ENCODE data around the gene ERC2.

ERC2 gene

GRCh38 chr3:55570271-55570711 is 898.0 kb downstream of the ERC2 start:
- H3K9ac ChIP-seq (ENCODE audit: low read length): no peak overlapping the region
- H3K9me2 ChIP-seq (ENCODE audit: low read depth, low read length): no peaks in the 10 kb centered on the region
- no peaks in the 10 kb centered on the region; the same call in 1 of the 2 replicates for H3K27me3 ChIP-seq (ENCODE audit: insufficient read depth, low read length)
- H4K20me1 ChIP-seq (ENCODE audit: insufficient read depth, low read length): no peaks in the 10 kb centered on the region
- H2AFZ ChIP-seq (ENCODE audit: low read length): no peak overlapping the region
- H3K27ac ChIP-seq (ENCODE audit: low read depth, low read length, poor library complexity, severe bottlenecking): no peak overlapping the region
- H3K4me1 ChIP-seq (ENCODE audit: insufficient read depth, low read length, severe bottlenecking): no peaks in the 10 kb centered on the region
- H3K4me2 ChIP-seq (ENCODE audit: low read length): no peak overlapping the region
- H3K9me3 ChIP-seq (ENCODE audit: low read length): no peaks in the 10 kb centered on the region
- H3K36me3 ChIP-seq (ENCODE audit: insufficient read depth, low read length): no peaks in the 10 kb centered on the region
- no peaks in the 10 kb centered on the region for H3K79me2 ChIP-seq (ENCODE audit: insufficient read depth, low read length)
- no peak overlapping the region for H3K4me3 ChIP-seq (ENCODE audit: low read depth, low read length, poor library complexity, severe bottlenecking)
- no peaks in the 10 kb centered on the region for H3F3A ChIP-seq (ENCODE audit: insufficient read depth, low read length)
- TF ChIP-seq CTCF (IDR thresholded peaks at IDR 0.05; ENCODE audit: low read length): no peak
- TF ChIP-seq EZH2 (IDR thresholded peaks at IDR 0.05; ENCODE audit: borderline replicate concordance, low read length): no peak

DNA sequence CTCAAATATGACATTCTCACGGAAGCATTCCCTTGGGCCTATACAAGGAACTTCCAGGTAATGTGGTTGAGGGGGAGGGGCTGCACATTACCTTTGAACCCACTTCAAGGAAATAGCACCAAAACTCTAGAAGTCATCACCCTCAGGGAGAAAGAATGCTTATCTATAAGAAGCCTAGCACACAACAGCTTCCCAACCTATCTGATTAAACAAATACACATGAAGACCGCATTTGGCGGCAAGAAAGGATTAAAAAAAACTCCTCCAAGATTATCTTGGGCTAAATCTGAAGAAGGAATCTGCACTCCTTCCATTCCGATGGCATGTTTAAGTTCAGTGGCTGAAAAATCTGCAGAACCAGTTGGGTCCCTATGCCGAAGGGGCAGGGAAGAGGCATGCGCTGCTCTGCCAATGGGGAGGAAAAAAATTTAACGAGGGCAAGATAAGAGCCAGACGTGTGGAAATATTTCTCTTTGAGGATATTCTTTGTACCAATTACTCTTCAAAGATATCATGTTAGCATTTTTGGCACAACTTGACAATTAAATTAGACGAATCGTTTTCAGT is 899.2 kb downstream of the ERC2 start:
- Histone ChIP-seq H3K9ac (ENCODE audit: low read length) (no peak overlapping the region), H3K9me3 (ENCODE audit: low read length) (no peaks in the 10 kb centered on the region), H2AFZ (ENCODE audit: low read length) (no peak overlapping the region), H3K79me2 (ENCODE audit: insufficient read depth, low read length) (no peaks in the 10 kb centered on the region), H3K4me1 (ENCODE audit: insufficient read depth, low read length, severe bottlenecking) (no peaks in the 10 kb centered on the region), H3K36me3 (ENCODE audit: insufficient read depth, low read length) (no peaks in the 10 kb centered on the region), H4K20me1 (ENCODE audit: insufficient read depth, low read length) (no peaks in the 10 kb centered on the region), H3F3A (ENCODE audit: insufficient read depth, low read length) (no peaks in the 10 kb centered on the region), H3K27ac (ENCODE audit: low read depth, low read length, poor library complexity, severe bottlenecking) (no peak overlapping the region), H3K4me3 (ENCODE audit: low read depth, low read length, poor library complexity, severe bottlenecking) (no peak overlapping the region), H3K4me2 (ENCODE audit: low read length) (no peak overlapping the region), H3K9me2 (ENCODE audit: low read depth, low read length) (no peaks in the 10 kb centered on the region), H3K27me3 (ENCODE audit: insufficient read depth, low read length) (no peaks in the 10 kb centered on the region; the same call in 1 of the 2 replicates)
- no peak for TF ChIP-seq CTCF (IDR thresholded peaks at IDR 0.05; ENCODE audit: low read length)
- TF ChIP-seq EZH2 (IDR thresholded peaks at IDR 0.05; ENCODE audit: borderline replicate concordance, low read length): no peak

- H3K9me2 ChIP-seq (ENCODE audit: low read depth, low read length): no peaks in the 10 kb centered on the region
- no peaks in the 10 kb centered on the region for H3F3A ChIP-seq (ENCODE audit: insufficient read depth, low read length)
- no peak overlapping the region for H2AFZ ChIP-seq (ENCODE audit: low read length)
- H3K4me1 ChIP-seq (ENCODE audit: insufficient read depth, low read length, severe bottlenecking): no peaks in the 10 kb centered on the region
- H3K79me2 ChIP-seq (ENCODE audit: insufficient read depth, low read length): no peaks in the 10 kb centered on the region
- no peak overlapping the region for H3K4me2 ChIP-seq (ENCODE audit: low read length)
- TF ChIP-seq EZH2 (IDR thresholded peaks at IDR 0.05; ENCODE audit: borderline replicate concordance, low read length) (no peak), CTCF (IDR thresholded peaks at IDR 0.05; ENCODE audit: low read length) (no peak)
- H3K27me3 ChIP-seq (ENCODE audit: insufficient read depth, low read length): no peaks in the 10 kb centered on the region
- H3K9me3 ChIP-seq (ENCODE audit: low read length): no peaks in the 10 kb centered on the region
- H4K20me1 ChIP-seq (ENCODE audit: insufficient read depth, low read length): no peaks in the 10 kb centered on the region
- H3K4me3 ChIP-seq (ENCODE audit: low read depth, low read length, poor library complexity, severe bottlenecking): no peak overlapping the region
- no peaks in the 10 kb centered on the region for H3K36me3 ChIP-seq (ENCODE audit: insufficient read depth, low read length)
- no peak overlapping the region for H3K27ac ChIP-seq (ENCODE audit: low read depth, low read length, poor library complexity, severe bottlenecking)
- H3K9ac ChIP-seq (ENCODE audit: low read length): no peak overlapping the region
These were observed 900.7 kb downstream of the ERC2 start for GRCh38 chr3:55567615-55568014.
